ENCODE data around the gene SPEM3.
"Not testable (repeated sequence)": the region's sequence is repeated elsewhere in the genome, so short reads cannot be mapped to it uniquely, and the experiment has no call there.

The SPEM3 gene

GRCh38 chr17:7442142-7442541 lies 13.5 kb downstream of the SPEM3 start:
- no peak for DNase-seq (ENCODE audit: low spot score)

GRCh38 chr17:7443499-7444485 lies 15.1 kb downstream of the SPEM3 start:
- DNase-seq (ENCODE audit: low spot score) = no peak

- no peak for DNase-seq (ENCODE audit: low spot score)
Measured at GRCh38 chr17:7444682-7445618, 16.3 kb downstream of the SPEM3 start, which contains the start of gene CHRNB1. CHRNB1 (plus strand) TSS chr17:7445061; CDS start chr17:7445128, 67 bp downstream.

GRCh38 chr17:7445619-7445968 lies 16.9 kb downstream of the SPEM3 start:
- DNase-seq (ENCODE audit: low spot score) = peak; percentile 28

- DNase-seq (ENCODE audit: low spot score) = no peak
Measured at GRCh38 chr17:7448461-7448860, 19.8 kb downstream of the SPEM3 start.

- DNase-seq (ENCODE audit: low spot score) = no peak
Measured at GRCh38 chr17:7459961-7460545, 31.4 kb downstream of the SPEM3 start.

- DNase-seq (ENCODE audit: low spot score) = no peak
Measured at GRCh38 chr17:7460850-7461660, 32.4 kb downstream of the SPEM3 start.

GRCh38 chr17:7462474-7463371 lies 34.1 kb downstream of the SPEM3 start:
- DNase-seq (ENCODE audit: low spot score) = no peak

GRCh38 chr17:7463372-7463846 lies 34.8 kb downstream of the SPEM3 start:
- DNase-seq (ENCODE audit: low spot score) = no peak

GRCh38 chr17:7464081-7464480 lies 35.4 kb downstream of the SPEM3 start:
- DNase-seq (ENCODE audit: low spot score) = no peak

GRCh38 chr17:7465597-7466275 lies 37.1 kb downstream of the SPEM3 start:
- no peak for DNase-seq (ENCODE audit: low spot score)

- no peak for DNase-seq (ENCODE audit: low spot score)
Measured at GRCh38 chr17:7466318-7466638, 37.6 kb downstream of the SPEM3 start.

- no peak for DNase-seq (ENCODE audit: low spot score)
Measured at GRCh38 chr17:7466639-7467341, 38.1 kb downstream of the SPEM3 start.

GRCh38 chr17:7467498-7467897 lies 38.8 kb downstream of the SPEM3 start:
- no peak for DNase-seq (ENCODE audit: low spot score)

- no peak for DNase-seq (ENCODE audit: low spot score)
Measured at GRCh38 chr17:7468290-7468689, 39.6 kb downstream of the SPEM3 start.

- no peak for DNase-seq (ENCODE audit: low spot score)
Measured at GRCh38 chr17:7468804-7469389, 40.2 kb downstream of the SPEM3 start.

GRCh38 chr17:7469843-7470242 lies 41.2 kb downstream of the SPEM3 start:
- not testable (repeated sequence) for DNase-seq (ENCODE audit: low spot score)

GRCh38 chr17:7470457-7470973 lies 41.9 kb downstream of the SPEM3 start:
- DNase-seq (ENCODE audit: low spot score) = not testable (repeated sequence)

Measured in CD4-positive, alpha-beta T cell treated with Interleukin-15 for 4 hours (primary cell).